GM21737 (cell line): ENCODE data around the gene SCAMP2.

ENCODE experiments used
- ATAC-seq: cut with Tn5 transposase; IDR thresholded peaks from one replicate; pipeline ENCODE4 v1.9.1; 2021; ENCODE audit warnings: mild to moderate bottlenecking, moderate library complexity; ENCODE audit not compliant: unreplicated experiment

SCAMP2 gene

DNA sequence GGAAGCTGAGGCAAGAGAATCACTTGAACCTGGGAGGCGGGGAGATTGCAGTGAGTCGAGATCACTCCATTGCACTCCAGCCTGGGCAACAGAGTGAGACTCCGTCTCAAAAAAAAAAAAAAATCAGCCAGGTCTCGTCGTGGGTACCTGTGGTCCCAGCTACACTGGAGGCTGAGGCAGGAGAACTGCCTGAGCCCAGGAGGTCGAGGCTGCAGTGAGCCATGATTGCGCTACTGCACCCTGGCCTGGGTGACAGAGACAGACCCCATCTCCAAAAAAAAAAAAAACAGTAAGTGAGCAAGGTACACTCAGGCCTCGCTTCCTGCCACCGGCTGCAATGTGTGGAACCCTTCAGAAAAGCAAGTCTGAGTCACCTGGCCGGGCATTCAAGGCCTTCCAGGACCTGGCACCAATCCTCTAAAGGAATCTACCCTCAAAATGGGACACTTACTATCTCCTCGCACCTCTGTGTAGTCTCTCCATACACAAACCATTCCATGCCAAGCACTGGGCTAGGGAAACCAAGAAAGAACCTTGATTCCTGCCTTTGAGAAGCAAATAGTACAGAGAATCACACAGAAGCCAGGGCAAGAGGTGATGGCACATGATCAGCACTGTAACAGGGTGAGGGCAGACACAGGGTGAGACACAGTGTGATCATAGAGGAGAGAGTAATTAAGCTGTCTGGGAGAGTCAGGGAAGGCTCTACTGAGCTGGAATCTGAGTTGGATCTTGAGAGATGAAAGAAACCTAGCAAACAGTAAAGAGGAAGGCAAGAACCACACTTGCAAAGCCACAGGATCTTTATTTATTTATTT is 9.7 kb downstream of the SCAMP2 start:
- no peak for ATAC-seq

DNA sequence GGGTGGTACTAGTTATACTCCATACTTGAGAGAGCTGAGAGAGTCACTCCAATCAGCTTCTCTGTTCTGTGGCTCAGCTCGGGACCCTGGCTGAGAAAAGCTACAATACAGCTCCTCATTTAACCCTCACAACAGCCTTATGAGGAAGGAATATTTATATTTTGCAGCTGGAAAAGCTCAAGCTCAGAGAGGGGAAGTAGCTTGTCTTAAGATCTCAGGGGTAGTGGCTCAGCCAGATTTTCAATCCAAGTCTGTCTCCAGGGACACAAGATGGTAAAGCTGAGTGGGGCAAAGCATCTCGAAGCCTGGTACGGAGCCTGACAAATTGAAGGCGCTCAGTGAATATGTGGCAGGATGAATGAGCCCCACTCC is 14.8 kb downstream of the SCAMP2 start:
- no peak for ATAC-seq

DNA sequence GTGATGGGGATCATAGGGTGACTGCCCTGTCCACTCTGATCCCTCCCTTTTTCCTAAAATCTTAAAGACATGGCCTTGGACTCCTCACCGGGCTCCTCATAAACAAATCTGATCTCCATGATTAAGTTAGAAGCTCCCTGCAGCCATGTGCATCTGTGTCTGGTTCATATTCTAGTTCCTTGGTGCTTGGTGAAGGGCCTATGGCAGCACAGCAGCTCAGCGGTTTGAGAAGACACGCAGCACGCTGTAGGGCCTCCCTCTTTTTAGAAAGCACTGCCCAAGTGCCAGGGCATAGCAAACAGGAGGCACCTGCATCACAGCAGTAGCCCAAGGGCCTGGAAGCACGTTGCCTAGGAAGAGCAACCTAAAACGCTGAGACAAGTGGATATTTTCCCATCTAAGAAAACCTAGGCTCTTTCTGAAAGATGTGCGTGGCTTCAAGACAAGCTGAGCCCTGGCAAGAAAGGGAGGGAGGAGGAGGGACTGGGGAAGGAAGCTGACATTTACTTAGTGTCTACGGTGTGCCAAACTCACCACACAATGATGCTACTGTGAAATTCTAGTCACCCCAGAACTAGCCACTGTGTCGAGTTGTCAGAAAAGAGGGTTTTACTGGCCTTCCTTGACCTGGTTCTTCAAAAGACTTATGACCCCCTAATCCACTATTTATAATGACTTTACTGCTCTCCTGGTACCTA is 15.3 kb downstream of the SCAMP2 start:
- ATAC-seq: peak; percentile 6

DNA sequence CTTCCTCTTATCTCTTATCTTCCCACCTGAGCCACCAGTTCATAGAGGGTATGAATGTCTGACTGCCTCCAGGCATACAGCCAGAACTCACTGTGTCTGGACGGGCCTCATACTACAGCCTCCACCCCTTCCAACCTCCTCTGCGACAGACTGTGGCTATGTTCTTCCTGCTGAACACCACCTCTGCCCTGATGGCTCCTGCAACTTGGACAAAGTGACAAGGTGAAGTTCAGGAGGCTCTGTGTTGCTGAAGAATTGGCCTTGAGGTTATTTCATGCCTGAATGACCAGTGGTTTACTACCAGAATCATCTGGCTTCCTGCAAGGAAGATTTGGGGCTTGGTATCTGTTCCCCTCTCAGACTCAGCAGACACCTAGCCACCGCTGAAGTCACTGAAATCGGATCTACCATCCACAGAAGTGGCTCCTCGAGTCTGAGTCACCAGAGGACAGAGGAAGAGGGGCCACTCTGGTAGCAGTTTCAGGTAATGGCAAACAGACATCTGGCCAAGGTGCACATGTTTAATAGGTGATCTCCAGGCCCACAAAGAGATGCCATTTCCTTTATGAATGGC is 16.0 kb downstream of the SCAMP2 start:
- ATAC-seq: peak; percentile 75

DNA sequence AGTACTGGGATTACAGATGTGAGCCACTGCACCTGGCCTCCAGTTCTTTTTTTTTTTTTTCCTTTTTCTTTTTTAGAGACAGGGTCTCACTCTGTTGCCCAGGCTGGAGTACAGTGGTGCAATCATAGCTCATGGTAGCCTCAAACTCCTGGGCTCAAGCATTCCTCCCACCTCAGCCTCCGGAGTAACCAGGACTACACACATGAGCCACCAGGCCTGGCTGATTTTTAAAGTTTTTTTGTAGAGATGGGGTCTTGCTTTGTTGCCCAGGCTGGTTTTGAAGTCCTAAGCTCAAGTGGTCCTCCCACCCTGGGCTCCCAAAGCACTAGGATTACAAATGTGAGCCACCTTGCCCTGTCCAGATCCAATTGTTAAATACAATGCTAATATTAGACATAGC is 16.6 kb downstream of the SCAMP2 start:
- ATAC-seq: no peak

DNA sequence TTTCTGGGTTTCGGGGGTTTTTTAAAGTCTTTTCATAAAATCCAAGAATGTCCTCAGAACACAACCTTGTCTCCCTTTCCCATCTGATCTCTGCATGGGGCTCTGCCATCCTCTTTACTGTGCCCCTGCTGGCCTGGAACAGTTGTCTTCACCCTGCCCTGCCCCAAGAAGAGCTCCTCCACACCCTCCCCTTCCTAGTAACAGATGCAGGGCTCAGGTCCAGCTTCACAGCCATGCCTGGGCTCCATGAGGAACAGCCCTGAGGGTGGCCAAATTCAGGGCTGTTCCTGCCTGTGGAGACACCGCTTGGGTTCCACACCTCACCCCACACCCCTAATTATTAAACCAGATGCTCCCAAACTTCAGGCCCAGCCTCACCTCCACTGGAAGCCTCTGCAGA is 17.3 kb downstream of the SCAMP2 start:
- ATAC-seq: no peak

DNA sequence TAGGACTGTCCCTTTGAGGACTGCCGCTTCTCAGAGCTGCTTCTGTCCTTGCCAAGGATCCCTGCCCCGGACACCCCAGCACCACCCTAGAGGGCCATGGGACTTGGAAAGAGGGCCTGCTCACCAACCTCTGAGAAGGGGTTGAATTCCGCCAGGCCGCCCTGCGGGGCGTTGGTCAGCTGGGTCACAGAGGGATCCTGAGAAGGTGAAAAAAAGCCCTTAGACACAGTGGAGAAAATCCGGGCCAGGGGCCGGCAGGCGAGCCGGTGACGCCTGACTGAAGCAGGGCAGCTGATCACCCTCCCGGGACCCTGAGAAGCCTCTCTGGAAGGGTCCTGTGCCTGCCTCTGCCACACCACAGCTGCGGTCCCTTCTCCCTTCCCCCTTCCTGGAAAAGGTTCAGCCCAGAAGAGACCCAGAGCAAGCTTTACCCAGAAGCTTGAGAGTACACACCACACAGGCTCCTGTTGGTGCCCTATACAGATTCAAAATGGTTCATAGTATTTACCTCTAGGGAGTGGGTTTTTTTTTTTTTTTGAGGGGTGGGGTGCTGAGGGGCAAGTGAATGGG is 18.6 kb downstream of the SCAMP2 start:
- ATAC-seq: no peak

DNA sequence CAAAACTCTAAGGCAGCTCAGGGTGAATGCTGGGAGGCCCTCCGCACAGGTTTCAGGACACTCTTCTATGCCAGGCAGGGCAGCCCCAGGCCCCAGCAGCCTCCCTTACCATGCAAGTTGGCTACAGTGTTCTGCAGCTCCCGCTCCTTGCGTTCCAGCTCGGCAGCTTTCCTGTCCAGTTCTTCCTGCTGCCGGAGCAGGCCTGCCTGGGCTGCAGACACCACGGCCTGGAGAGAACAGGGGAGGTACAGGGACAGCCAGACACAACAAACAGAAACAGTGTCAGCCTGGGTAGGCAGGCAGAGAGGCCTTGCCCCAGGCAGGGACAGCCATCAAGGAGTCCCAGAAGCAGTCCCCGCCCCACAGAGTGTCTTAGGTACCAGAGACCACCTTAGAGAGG is 21.2 kb downstream of the SCAMP2 start:
- no peak for ATAC-seq

DNA sequence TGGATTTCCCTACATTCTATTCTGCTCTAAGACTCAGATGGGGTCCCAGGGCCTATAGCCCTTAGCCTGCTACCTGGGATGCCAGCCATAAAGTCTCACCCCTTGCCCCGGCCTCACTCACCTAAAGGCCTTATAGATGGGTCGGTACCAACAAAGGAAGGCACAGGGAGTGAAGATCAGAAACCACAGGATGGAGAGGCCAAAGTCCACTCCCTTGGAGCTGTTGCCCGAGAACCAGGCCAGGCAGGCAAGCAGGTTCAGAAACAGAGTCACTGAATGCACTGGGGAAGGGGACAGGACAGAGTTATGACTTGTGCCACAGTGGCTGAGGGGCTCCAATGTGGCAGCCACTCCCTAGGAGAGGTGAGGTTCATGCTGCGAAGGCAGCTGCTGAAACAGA is 22.8 kb downstream of the SCAMP2 start:
- ATAC-seq: no peak

DNA sequence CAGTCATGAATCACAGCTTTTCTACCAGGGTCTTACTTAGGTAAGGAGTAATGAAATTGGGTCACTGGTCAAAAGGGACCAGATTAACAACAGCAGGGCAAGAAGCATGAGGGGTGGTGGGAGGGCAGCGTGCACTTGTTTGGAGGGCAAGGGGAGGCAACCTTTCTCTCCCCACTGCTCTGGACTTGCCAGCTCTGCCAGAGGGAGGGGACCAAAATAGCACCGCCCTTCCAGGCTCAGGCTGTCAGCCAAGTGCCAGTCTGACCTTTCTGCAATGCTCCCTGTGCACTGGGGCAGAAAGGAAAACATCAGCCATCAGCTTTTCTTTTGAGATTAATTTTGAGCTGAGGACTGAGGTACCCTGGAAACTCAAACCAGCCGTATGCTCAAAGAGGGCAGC is 25.7 kb downstream of the SCAMP2 start:
- no peak for ATAC-seq

DNA sequence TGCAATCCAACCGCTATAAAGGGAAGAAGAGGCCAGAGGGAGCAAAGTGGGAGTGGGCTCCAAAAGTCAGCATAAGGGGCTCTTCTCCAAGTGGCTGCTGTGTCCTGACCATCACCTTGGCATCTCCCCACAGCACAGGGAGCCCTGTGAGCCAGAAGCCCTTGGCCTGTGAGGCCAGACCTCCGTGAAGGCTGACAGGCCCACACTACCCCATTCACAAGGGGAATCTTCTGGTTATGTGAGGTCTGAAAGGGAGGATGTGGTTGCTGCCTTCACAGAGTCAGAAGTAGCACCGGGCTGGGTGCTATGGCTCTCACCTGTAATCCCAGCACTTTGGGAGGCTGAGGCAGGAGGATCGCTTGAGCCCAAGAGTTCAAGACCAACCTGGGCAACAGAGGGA is 27.6 kb downstream of the SCAMP2 start:
- ATAC-seq: no peak

DNA sequence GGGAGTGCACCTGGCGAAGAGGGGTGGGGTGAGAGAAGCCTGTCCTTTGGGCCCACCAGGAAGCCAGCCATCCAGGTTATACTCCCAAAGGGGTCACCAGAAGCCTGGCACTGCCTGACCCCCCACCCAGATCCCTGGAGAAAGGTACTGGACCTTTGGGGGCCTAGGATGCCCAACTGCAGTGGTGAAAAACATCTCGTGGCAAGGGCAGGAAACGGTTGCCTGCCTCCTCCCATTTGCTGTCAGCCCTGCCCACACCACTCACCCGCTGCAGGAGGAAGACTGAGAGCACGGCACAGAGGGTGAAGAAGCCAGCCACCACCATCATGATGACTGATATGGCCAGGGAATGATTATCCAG is 28.0 kb downstream of the SCAMP2 start:
- ATAC-seq: no peak

DNA sequence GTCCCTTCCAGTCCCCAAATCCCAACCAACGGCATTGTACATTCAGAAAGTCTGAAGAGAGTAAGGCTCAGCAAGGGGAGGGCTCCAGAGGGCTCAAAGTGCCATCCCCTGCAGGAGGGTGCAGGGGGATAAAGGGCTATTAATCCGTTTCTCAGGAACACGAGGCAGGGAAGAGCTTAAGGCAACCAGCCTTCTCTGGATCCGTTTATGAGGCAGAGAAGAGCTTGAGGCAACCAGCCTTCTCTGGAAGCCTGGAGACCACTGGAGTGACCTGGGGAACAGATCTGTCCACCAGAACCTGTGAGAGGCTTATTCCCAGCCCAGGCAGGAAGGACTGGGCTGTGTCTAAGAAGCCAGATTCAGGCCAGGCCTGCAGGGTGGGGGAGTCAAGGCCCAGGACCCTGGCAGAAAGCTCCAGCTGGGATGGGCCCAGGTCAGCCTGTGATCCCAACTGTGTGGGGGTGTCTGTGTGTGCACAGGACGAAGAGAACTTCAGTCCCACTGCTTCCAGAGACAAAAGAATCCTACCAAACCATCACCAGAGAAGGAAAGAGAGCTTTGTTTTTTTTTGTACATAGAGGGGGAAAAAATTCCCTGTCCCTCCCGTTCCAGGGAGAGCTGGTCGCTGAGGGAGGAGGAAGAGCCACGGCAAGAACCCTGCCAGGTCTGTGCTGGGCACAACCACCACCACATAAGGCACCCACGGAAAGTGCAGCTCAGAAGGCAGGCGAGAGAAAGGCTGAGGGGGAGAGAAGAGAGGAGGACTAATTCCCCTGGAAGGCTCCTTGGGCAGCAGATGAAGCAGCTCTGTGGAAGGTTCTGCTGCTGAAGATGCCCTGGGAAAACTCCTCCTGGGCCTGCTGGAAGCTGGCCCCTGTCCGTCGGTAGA is 28.6 kb downstream of the SCAMP2 start:
- ATAC-seq: no peak

DNA sequence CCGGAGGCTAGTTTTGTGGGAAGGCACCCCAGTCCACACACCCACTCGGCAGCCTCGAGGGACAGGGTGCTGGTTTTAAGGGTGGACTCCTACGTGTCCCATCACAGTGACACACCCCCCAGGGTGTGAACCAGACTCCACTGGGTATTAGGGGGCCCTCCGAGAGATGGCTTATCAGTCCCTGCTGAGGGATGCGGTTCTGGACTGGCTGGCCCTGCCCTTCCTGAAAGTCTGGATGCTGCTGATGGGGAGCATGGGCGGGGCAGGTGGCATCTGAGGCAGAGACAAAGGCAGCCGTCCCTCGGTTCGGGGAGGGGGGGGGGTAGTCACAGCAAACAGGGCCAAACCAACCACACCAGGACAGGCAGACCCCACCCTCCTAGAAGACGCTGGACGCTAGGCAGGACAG is 29.3 kb downstream of the SCAMP2 start:
- no peak for ATAC-seq

DNA sequence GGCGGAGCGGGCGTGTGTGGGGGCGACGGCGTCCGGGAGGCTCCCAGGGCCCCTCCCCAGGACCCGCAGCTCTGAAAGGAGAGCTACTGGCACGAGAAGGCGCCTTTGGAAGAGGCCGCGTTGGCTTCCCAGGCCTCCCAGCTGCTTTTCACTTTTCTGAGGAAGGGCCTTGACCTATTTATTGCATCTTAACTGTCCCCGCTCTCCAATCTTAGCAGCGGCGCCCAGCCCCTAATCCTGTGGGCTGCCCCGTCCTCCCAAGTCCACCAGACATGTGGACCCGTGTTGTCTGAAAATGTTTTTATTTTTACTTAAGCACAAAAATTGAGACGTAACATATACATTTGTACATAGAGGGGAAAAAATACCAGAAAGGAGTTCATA is 29.7 kb downstream of the SCAMP2 start:
- no peak for ATAC-seq

DNA sequence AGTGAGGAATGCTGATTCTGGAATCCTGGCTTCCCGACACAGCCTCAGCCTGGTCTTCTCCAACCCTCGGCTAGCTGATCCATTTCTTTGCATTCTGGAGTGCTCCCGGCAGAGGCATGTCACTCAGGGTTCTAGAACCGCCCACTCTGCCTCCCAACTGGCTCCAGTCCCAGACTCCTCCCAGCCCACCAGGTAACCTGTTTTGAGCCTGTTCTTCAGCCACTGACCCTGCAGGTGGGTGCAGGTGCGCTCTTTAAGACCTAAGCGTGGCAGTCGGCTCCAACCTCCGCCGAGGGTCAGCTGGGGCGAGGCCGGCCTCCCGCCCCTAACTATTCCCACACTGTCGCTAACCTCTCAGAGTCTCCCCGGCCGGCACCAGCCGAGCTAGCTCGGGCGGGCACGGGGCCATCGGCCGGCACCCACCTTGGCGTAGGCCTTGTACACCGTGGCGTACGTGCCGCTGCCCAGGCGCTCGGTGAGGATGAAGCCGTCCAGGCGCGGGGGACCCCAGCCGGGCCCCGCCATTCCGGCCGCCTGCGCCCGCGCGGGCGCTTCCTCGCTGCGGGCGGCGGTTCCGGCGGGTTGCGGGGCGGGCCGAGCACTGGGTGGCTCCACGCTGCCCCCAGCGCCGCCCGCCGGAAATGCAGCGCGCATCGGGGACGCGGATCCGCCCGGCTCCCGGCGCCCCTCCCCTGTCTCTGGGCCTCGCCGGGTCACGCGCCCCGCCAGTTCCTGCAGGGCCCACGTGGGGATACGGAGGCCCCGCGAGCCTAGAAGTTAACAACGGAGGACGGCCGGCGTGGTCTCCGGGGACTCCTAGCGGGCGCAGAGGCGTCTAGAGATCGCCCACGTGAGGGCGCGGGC is 30.4 kb downstream of the SCAMP2 start, which contains the start of gene ULK3:
ULK3 (minus strand) TSS at position 576 of the 864 bp plus-strand sequence; CDS start at position 525, 51 bp downstream.
- peak; percentile 79 for ATAC-seq

DNA sequence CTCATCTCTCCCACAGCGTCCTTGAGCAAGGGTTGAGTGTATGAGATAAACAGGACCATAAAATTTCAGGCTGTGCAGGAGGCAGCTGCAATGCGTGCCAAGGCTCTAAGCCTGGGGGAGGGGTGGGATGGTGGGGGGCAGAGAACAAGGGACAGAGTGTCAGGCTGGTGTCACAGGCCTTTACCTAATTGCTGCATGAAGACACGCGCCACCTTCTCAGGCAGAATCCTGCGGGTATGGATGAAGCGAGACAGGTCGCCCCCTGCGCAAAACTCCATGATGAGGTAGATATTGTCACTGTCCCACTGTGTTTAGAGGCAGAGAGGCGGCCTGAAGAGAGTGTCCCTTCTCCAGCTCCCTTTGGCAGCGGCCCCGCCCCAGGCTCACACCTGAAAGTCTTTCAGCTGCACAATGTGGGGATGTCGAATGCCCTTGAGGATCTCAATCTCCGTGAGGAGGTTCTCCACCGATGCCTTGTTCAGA is 31.2 kb downstream of the SCAMP2 start:
- no peak for ATAC-seq

DNA sequence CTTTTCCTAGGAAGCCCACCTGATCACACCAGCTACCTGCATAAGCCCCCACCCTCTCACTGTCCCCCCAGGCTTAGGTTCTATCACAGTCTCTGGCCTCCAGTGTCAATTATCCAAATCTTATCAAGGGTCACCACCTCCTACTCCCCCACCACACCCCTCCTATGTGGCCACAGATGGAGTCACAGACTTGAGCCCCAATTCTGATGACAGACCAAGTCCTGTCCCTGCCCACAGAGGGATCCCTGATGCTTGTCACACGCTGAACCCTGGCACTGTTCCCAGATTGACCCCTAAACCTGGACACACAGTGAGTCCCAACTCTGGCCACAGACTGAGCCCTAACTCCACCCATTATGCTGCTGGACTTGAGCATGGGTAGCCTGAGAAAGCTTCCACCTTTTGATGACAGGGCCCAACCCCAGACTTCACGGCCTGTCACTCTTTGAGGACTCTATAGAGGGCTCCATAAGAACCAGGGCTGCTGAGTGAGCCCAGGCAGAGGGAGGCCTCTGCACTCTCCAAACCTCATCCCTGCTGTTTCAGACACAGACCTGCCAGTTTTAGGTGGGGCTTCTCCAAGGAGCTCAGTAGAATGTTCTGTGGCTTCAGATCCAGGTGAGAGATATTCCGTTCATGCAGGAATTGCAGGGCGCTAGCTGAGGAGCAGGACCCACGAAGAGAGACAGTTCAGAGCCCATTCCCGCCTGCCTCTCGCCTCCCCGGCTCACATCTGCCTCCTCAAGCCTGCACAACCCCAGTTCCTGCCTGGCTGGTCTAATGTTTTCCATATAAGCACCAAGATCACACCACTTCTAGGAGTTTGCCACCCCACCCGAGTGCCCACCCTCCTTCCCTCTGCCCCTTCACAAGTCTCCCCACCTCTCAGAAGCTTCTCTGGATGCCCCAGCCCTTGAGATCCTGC is 32.1 kb downstream of the SCAMP2 start:
- ATAC-seq: no peak
